ENCODE results near the gene PBX3. TPM values are rescaled to one million over a fixed set of nuclear protein-coding genes. Genes with fewer than 3 reads are reported as not detected.

The PBX3 gene
- total and polyA plus RNA-seq, 9 of the 15 experiments (the other 6 are each of a cell fraction or from before 2014, with no cell fraction given) = 0.14 to 5.8 (median 0.92) TPM

DNA sequence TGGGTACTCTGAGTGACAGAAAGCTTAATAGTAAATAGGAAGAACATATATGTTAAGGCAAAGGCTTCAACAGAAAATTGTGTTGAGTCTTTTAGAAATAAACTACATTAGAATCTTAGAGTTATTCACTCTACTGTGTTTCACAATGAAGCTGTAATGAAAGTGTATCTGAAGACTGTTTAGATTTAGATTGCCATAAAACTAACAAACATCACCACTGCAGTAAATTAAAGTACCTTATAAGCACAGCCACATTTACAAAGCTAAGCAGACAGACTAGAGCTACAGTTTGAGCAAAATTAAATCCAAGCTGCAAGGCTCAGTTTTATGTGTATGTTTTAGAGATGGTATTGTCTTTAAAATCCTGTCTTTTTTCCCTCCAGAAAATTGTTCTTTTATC, 172.4 kb downstream of the PBX3 start (continued):
- TF ChIP-seq CBFA2T3 (IDR thresholded peaks at IDR 0.05) = no peak

DNA sequence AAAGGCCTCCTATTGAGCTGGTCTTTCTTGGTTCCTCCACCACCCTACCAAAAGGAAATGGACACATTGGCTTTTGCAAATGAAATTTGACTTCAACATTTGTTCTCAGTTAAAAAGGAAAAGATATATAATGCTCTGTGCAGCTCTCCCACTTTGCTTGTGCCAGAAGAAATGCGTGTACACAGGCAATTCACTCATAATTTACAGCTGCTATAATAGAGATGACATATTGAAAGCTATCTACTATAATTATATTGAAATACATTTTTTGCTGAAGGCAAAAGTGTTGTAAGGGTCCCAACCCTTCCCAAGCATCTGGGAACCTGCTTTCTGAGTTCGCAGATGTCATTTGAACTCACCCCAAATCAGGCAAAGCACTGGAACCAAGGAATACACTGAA, 173.2 kb downstream of the PBX3 start:
- BruUV-seq (replicated peaks) = no TSS peak
- FAIRE-seq = no peak

More for the DNA sequence above, 173.2 kb downstream of the PBX3 start:
- Histone ChIP-seq H3K4me3 (no peak overlapping the region), H3K36me3 (ENCODE audit: control insufficient read depth, insufficient read depth, low read length) (no peaks in the 10 kb centered on the region), H3K79me2 (ENCODE audit: control insufficient read depth, insufficient read depth, low read length) (no peaks in the 10 kb centered on the region), H3K4me1 (replicated peaks in 1 of 2; ENCODE audit: control insufficient read depth in 2 of 2, insufficient read depth in 2 of 2, low read length in 2 of 2) (no peaks in the 10 kb centered on the region), H2AFZ (ENCODE audit: low read depth, low read length) (no peak overlapping the region), H3K9me1 (ENCODE audit: control insufficient read depth, insufficient read depth, low read length) (no peaks in the 10 kb centered on the region), H3K27me3 (ENCODE audit: control insufficient read depth in 2 of 2, insufficient read depth in 2 of 2, low read length in 2 of 2) (peaks cover 0 to 5% of the 10 kb centered on the region in 2 experiments; a peak in 3 of 5 replicates), H4K20me1 (replicated peaks; ENCODE audit: control insufficient read depth, insufficient read depth, low read length) (no peaks in the 10 kb centered on the region), H3K27ac (ENCODE audit: extremely low read depth, low read depth, low read length) (no peak overlapping the region), H3K9me3 (replicated peaks; ENCODE audit: control insufficient read depth, insufficient read depth, low read depth, low read length) (no peaks in the 10 kb centered on the region), H3K4me2 (ENCODE audit: insufficient read depth, low read length) (no peak overlapping the region), H3K9ac (ENCODE audit: insufficient read depth in 1 of 2, low read depth in 2 of 2, low read length in 2 of 2) (no peak overlapping the region)
- POLR2A ChIA-PET = interaction anchor here (0.8 kb wide), 1 partner anchor 9 kb away, joined by 5 read pairs; no protein-coding TSS in a partner anchor
- WGBS (ENCODE audit: insufficient coverage, low coverage, missing lambda C conversion rate) = 4% methylated on average over 2 of the region's 2 CpGs
- CTCF ChIA-PET (ENCODE audit: low intra/inter-chr PET ratio) = no interaction called here
- intact Hi-C loops (cut with micrococcal nuclease) (no loop called here), in situ Hi-C loops (cut with MboI) (no loop called here)
- no peak for TF ChIP-seq CREB1 (IDR thresholded peaks at IDR 0.05)
- TF ChIP-seq CREB1 (CRISPR knock-in tag; IDR thresholded peaks at IDR 0.05) = no peak
- no peak for TF ChIP-seq POLR2H (tag; IDR thresholded peaks at IDR 0.05; ENCODE audit: low read depth)
- TF ChIP-seq, protein P1, sequence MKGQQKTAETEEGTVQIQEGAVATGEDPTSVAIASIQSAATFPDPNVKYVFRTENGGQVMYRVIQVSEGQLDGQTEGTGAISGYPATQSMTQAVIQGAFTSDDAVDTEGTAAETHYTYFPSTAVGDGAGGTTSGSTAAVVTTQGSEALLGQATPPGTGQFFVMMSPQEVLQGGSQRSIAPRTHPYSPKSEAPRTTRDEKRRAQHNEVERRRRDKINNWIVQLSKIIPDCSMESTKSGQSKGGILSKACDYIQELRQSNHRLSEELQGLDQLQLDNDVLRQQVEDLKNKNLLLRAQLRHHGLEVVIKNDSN (CRISPR knock-in tag; IDR thresholded peaks at IDR 0.05) = no peak
- no peak for TF ChIP-seq ZC3H8 (IDR thresholded peaks at IDR 0.05)
- no peak for TF ChIP-seq HNRNPUL1 (IDR thresholded peaks at IDR 0.05; ENCODE audit: low read length)
- TF ChIP-seq, protein P2, sequence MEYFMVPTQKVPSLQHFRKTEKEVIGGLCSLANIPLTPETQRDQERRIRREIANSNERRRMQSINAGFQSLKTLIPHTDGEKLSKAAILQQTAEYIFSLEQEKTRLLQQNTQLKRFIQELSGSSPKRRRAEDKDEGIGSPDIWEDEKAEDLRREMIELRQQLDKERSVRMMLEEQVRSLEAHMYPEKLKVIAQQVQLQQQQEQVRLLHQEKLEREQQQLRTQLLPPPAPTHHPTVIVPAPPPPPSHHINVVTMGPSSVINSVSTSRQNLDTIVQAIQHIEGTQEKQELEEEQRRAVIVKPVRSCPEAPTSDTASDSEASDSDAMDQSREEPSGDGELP (CRISPR knock-in tag; IDR thresholded peaks at IDR 0.05; ENCODE audit: borderline replicate concordance) = no peak
- TF ChIP-seq, protein P3, sequence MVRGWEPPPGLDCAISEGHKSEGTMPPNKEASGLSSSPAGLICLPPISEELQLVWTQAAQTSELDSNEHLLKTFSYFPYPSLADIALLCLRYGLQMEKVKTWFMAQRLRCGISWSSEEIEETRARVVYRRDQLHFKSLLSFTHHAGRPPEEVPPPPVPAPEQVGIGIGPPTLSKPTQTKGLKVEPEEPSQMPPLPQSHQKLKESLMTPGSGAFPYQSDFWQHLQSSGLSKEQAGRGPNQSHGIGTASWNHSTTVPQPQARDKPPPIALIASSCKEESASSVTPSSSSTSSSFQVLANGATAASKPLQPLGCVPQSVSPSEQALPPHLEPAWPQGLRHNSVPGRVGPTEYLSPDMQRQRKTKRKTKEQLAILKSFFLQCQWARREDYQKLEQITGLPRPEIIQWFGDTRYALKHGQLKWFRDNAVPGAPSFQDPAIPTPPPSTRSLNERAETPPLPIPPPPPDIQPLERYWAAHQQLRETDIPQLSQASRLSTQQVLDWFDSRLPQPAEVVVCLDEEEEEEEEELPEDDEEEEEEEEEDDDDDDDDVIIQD (CRISPR knock-in tag; IDR thresholded peaks at IDR 0.05) = no peak
- no peak for TF ChIP-seq LEF1 (IDR thresholded peaks at IDR 0.05)
- TF ChIP-seq ZNF431 (CRISPR knock-in tag; IDR thresholded peaks at IDR 0.05) = no peak
- TF ChIP-seq ETS2 (tag; IDR thresholded peaks at IDR 0.05; ENCODE audit: borderline replicate concordance, poor library complexity, severe bottlenecking) = no peak
- TF ChIP-seq, protein P4, sequence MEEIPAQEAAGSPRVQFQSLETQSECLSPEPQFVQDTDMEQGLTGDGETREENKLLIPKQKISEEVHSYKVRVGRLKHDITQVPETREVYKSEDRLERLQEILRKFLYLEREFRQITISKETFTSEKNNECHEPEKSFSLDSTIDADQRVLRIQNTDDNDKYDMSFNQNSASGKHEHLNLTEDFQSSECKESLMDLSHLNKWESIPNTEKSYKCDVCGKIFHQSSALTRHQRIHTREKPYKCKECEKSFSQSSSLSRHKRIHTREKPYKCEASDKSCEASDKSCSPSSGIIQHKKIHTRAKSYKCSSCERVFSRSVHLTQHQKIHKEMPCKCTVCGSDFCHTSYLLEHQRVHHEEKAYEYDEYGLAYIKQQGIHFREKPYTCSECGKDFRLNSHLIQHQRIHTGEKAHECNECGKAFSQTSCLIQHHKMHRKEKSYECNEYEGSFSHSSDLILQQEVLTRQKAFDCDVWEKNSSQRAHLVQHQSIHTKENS (CRISPR knock-in tag; IDR thresholded peaks at IDR 0.05) = no peak
- no peak for TF ChIP-seq GABPB1 (CRISPR knock-in tag; IDR thresholded peaks at IDR 0.05)
- no peak for TF ChIP-seq CBX8 (IDR thresholded peaks at IDR 0.05; ENCODE audit: borderline replicate concordance, extremely low read depth, low read depth, low read length, poor library complexity, severe bottlenecking)
- no peak for TF ChIP-seq ZNF197 (CRISPR knock-in tag; IDR thresholded peaks at IDR 0.05; ENCODE audit: low read depth)
- no peak for DNase-seq (ENCODE audit: extremely low read depth in 1 of 4, low spot score in 3 of 4)
- ATAC-seq = no peak
